RPMI7951 (cell line): ENCODE results near the gene FBN1. TPM values are rescaled to one million over a fixed set of nuclear protein-coding genes. Genes with fewer than 3 reads are reported as not detected.

Experiments
- DNase-seq: peaks from one replicate; pipeline ENCODE4 v3.0.0-alpha.2; 2012; ENCODE audit warnings: low read depth
- total RNA-seq: library from RNA; depleted of rRNA; stranded (reverse); fragments of >200 nt; shearing (Covaris generic); gene quantifications from 2 replicates; pipeline ENCODE4 v1.2.3, GENCODE V29; 2014

FBN1 gene
- total RNA-seq, 1 experiment from 2014 or later, result 194 TPM

DNA sequence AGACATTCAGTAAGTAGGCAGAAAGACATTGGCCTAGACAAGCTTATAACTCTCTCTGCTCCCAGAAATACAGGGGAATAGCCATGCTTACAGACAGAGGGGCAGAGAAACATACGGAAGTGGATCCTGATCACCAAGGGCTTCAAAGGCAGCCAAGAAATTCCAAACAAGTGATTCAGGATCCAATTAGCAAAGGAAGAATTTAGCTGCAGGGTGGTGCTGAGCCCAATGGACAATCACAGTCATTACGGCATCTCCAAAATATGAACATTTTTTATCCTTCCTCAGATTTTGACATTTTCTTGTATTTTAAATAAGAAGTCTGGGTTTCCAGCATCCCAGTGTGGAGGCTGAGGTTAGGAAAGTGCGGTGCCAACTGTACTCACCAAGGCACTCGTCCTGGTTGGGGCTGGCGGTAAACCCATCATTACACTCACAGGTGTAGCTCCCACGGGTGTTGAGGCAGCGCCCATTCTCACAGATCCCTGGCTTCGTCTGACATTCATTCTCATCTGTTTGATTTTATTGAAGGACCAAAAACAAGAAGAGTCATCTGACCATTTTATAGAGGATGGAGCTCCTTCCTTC is 217.5 kb downstream of the FBN1 start:
- DNase-seq, result peak; percentile 98

DNA sequence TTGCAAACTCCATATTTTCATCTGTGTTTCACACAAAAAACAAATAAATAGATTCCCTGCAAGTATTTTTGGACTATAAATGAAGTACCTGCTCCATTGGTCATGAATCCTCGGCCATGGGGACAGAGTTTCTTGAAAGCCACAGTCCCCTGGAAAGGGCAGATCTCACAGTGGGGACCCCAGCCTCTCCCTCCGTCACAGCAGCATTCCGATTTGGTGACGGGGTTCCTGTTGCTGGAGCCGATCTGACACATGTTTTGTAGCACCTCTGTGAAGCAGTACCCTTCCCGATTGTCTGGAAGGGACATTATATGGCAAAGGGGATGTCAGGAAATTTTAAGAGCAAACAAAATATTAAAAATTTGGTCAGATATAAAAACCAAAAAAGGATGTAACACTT is 218.0 kb downstream of the FBN1 start:
- DNase-seq, result no peak

DNA sequence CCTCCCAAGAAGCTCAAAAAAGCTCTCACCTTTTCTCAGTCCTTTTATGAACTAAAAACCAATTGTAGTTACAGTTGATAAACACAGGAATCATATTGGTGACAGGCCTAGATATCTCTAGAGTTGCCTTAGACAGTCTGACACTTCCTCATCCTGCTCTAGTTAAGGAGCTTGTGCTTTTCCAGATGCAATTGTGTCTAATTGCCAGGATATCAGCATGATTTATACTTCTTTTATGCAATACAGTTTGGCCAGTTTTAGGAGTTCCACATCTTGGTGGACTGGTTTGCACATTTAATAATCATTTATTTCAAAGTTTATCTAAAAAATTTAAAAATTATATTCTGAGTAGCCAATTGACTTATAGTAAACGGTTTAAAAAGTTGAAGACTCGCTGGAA is 218.6 kb downstream of the FBN1 start:
- DNase-seq, result no peak

DNA sequence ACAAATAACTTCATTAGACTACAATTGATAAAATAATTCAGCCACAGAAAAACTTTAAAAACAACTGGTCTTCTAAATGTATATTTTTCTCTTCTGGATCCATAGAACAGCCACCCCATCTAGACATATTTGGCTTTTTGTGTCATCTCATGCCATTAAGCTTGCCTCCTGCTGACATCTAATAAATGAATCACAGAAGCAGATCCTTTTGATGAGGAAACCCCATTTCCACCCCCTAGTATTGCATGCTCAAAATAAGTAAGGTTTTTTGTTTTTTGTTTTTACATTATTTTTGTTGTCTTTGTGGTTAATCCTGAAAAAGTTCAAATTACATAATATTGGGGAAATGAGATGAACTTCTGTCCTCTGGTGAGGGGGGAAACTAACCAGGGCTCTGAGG is 219.5 kb downstream of the FBN1 start:
- no peak for DNase-seq

DNA sequence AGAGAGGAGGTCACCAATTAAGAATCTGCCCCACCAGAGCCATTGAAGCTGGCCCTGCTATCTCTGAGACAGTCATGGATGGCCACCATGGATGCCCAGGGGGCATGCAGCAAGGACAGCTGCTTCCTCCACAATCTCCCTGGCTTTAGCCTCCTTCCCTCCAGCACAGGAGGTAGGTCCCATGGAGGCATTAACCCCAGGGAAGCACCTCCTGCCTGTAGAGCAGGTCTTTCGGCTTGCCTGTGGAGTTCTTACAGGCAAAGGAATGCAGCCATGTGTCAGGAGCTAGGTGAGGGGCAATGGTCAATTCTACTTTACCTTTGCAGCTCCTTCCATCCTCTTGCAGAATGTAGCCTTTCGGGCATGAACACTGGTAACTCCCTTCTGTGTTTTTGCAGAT is 220.5 kb downstream of the FBN1 start:
- DNase-seq, result peak; percentile 42

DNA sequence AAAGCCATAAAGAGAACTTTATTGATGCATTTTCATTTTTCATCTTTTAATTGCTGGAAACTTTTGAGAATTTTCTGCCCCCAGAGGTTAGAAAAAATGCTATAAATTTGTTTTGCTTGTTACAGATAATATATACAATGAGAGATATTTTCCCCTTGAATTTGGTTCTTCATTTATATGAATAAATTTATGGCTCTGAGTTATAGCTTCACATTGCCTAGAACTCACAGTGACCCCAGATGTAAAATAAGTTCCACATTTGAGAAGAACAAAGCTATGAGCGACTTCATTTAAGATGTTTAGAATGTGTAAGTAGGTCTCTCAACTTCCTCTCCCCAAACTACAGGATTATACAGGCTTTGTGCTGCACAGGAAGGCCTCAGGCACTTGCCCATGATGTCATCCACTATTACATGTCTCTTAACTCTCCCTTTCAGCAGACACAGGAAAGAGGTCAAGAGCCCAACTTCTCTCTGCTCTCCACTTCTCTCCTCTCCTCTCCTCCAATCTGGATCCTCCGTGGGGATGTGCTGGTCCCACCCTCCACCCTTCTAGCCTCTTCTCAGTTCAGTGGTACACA is 221.5 kb downstream of the FBN1 start:
- DNase-seq, result peak; percentile 88

DNA sequence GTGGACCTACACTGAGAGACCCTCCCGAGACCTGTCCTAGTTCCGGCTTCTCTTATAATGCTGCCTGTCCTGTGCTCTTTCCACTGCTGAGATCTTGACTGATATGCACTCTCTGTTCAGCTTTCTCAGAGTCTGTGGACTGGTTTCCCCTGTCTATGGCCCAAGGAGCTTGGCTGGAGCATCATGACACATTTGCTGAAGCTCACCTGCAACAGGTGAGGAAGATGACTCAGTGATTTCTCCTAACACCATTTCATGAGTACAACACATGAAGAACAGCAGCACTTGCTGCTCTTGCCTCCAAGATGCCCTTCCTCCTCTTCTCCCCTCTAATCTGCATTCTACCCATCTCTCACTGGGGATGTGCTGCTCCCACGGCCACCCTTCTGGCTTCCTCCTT is 222.2 kb downstream of the FBN1 start:
- no peak for DNase-seq

DNA sequence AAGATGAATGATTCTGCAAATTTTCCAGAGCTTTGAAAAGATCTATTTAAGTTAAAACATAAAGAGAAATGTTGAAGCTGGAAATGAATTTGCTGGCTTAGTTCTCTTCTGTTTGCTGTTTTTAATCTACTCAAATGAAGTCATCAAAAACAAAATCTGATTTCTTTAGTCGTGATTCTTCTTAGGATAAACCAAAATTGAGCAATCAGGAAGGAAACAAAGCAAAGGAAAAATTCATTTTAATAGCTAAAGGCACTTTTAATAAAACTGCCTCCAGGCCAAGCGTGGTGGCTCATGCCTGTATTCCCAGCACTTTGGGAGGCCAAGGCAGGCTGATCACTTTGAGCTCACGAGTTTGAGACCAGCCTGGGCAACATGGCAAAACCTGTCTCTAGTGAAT is 223.1 kb downstream of the FBN1 start:
- DNase-seq, result no peak

DNA sequence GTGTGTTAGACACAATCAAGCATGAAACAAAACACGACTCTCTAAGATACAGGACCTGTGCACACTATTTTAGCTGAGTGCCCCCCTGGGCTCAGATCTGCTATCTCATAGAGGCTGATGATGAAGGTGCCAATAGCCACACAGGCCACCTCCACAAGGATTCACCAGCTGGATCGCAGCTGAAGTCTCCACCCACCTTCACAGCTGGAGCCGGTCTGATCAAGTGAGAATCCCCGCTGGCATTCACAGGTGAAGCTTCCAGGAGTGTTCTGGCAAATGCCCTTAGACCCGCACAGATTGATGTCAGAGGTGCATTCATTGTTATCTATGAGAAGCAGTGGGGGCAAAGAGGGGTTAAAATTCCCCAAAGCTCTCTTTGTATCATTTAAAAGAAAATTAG is 224.1 kb downstream of the FBN1 start:
- no peak for DNase-seq

DNA sequence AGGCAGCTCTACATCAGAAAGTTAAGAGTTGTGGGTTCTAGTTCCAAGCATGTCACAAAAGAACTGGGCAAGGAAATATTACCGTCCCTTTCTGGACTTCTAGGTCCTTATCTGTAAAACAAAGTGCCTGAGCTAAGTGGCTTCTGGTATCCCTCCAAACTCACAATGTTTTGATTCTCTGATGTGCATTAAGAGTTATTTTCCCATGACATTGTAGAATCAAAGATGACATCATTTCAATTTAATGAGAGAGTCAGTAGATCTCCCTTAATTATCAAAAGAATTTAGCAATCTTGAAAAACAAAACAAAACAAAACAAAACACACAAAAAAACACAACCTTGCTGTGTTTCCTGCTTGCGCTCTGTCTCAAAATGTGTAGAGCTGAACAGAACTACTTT is 225.6 kb downstream of the FBN1 start:
- no peak for DNase-seq

DNA sequence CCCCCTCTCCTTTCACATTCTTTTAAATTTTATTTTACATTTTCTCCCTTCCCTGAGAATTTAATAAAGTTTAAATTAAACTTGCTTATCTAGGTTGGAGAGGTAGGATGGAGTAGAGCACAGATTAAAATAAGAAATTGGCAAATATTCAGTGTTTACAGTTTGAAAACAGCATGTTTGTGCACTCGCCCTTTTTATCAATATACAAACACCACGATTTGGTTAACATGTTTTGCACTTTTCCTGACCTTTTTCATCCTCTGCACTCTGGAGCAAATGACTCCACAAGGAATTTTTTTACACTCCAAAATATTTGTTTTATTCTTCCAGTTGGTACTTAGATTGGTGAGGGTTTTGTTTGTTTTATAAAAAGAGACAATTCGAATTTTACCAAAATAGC is 227.2 kb downstream of the FBN1 start:
- no peak for DNase-seq

DNA sequence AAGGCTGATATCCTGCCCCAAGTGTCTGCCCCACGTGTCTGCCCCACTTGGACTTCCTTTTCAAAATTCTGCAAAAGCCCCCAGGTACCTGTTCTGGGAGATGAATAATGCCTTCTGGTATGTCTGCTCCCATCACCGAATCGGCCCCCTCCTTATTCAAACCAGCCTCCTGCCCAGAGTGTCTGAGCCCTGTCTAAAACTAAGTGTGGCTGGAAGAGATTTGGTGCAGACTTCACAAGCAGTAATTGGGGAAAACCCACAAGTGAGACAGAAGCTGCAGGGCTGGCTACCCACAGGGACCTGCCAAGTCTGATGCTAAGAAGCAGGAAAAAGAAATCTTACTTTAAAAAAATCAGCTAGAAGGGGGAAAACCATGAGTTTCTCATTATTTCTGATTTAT is 229.2 kb downstream of the FBN1 start:
- DNase-seq, result peak; percentile 57

DNA sequence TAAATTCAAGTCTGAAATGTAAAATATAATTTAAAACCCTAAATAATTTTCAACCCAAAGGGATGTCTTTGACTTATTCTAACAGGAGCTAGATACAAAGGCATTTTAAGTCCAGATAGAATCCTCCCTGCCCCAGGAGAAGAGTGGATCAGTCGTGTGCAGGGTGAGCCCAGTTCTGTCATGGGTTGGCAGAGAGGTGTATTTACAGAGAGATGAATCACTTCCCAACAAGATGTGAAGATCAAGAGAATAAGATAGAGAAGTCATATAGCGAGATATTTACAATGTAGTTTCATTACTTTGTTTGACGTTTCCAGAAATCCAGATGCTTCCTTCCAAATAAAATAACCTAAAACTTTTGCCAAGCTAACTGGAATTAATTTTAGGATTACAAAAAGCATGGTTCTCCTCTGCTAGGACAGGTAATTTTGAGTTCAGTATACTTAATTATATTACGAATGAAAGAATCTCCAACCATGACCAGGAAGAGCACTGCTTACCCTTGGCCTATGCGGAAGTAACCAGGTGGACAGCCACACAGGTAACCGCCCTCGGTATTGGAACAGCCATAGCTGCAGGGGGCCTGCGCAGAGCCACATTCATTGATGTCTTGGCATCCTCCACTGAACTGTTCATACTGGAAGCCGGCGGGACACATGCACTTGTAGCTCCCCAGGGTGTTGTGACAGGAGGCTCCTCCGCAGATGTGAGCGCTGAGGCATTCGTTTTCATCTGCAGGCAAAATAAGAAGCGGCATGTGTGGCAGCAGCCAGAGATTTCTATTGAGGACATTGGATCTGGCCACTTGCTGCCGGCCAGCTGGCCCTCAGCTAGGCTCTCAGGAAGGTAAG is 230.2 kb downstream of the FBN1 start:
- DNase-seq, result peak; percentile 77

DNA sequence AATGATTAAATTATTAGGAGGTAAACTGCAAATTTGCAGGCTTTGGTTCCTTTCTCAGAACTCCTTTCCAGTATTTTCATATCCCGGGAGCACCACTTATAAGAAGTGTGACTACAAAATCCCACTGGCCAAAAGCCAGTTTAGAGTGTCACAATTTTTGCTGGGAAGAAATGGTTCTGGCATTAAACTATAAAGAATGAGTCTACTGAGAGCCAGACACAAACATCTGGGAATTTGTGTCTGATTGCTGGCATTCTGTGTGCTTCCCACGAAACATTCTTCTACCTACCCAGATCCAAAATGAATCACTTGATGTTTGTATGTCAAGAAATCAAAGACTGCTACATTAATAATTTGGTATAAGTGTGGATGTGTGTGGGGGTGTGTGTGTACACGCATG is 231.5 kb downstream of the FBN1 start:
- DNase-seq, result peak; percentile 82

DNA sequence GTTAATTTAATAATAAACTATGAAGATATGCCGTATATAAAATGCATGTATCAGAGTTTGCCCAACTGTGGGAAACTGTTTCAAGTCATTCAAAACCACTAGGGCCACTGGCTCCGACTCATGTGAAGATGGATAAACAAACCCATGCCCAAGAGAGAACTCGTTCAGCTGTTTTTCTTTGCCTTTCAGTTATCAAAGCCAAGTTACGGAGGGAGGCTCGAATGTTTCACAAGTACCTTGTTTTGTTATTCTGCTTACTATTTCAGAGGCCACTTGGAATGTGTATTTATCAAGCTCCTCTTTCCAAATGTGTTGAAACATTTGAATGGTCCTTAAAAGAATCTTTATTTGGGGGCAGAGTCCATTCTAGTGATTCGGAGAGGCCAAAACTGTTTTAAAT is 232.2 kb downstream of the FBN1 start:
- DNase-seq, result no peak

DNA sequence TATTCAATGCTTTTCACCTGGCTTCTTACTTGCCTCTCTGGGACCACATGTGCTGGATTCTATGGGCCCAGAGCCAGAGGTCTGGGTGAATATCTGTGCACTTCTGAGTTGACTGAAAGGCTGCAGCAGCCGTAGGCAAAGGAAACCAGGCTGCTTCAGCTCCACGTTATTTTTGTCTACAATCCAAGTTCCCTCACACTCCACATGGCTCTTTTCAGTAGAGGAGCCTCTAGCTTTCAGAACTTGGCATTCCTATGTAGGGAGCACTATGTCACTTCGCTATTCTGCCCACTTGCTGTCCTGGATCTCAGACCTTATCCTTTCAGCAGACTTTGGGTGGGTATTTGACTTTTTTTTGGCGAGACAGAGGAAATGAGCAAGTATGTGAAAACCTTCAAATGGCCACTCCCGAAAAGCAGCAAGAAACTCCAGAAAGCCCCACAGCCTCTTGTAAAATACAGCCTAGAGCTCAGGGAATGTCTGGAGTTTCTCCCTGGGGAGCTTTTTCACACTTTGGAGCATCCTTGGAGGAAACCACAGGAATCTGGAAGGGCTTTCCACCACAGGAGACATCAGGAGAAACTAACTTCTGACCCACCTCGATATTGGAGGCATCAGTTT is 233.4 kb downstream of the FBN1 start:
- peak; percentile 87 for DNase-seq

DNA sequence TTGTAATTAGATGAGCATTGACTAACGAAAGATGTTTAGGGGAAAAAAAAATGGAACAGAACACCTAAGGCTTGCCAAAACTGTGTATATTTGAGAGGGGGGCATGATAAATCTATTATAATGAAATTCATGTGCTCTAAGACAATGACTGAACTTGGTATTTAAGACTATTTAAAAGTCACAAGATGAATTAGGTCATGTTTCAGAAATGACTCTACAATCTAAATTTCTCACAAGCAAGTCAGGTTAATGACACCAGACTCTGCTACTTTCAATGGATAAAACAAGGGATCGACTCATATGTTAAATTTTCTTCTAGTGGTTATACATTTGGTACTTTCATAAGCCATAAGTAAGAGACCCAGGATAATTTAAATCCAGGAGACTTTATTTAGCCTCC is 235.9 kb downstream of the FBN1 start:
- no peak for DNase-seq

DNA sequence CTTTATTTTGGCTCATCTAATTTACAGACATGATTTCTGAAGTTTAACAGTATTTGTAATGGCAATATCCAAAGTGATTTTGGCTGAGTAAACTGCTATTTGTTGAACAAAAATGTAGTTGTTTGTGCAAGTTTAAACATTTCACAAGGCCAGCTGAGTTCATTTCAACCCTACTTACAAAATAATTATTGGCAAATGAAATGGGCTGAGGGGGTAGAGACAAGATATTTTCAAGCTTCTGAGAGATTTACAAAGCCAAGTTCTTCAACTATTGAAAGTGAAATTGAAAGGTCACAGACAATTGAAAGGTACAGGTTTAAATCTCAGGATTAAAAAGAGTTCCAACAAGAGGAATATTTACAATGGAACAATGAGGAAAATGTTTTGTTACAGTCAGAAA is 237.2 kb downstream of the FBN1 start:
- no peak for DNase-seq

DNA sequence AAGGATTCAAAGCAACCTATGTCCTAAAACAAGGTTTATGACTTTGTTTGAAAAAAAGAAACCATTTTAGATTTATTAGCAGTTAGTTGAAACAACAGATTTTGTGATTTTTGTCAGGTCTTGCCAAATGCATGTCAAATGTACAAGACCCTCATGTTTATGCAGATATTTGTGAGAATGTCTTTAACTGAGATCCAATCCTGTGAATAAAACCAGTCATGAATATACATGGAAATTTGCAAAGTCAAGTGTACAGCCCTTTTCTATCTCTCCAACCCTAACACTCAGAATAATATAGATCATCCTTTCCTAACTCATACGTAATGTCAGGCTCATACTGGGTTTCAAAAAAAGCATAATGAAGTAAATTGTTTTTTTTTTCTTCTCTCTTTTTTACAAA is 237.9 kb downstream of the FBN1 start:
- DNase-seq, result no peak

DNA sequence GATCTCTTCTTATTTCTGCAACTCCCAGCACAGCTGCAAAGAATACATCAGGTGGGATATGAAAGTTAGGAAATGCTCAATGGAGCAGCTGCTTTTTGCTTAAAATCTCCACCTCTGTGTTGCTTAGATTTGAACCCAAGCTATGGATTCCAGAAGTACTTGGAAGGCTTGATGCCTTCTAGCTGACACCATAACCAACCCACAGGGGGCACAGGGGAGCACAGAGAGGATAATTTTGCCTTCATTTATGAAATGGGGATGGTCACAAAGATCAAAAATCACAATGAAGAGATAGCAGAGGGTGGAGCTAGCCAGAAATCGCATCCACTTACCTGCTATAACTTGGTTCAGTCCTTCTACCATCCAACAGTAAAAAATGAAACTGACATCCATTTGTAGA is 238.6 kb downstream of the FBN1 start:
- DNase-seq, result peak; percentile 14

DNA sequence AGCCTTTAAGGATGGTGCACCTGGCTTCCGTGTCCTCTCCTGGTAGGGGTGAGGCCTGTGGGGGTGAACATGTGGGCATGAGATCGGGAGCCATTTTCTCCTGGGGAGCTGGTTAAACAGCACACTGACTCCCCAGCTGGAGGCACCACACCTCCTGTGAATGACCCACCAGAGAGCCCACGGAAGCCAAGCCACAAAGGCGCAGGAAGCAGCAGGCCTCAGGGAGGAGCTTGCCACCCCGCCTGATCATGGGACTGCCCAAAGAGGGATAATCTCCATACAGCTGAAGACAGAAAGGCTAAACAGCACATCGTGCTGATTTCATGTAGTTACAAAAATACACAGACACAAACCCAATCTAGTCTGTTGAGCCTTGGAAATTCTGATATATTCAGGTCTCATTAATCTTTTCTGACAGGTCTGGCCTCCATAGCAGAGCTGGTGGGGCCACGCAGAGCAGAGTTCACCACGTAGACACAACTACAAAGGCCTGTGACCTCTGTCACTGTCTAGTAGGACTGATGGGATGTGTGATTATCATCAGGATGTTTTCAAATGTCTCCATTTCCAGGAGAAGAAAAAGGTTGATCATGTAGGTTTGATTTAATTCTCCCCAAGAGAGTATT is 239.1 kb downstream of the FBN1 start:
- DNase-seq, result no peak

DNA sequence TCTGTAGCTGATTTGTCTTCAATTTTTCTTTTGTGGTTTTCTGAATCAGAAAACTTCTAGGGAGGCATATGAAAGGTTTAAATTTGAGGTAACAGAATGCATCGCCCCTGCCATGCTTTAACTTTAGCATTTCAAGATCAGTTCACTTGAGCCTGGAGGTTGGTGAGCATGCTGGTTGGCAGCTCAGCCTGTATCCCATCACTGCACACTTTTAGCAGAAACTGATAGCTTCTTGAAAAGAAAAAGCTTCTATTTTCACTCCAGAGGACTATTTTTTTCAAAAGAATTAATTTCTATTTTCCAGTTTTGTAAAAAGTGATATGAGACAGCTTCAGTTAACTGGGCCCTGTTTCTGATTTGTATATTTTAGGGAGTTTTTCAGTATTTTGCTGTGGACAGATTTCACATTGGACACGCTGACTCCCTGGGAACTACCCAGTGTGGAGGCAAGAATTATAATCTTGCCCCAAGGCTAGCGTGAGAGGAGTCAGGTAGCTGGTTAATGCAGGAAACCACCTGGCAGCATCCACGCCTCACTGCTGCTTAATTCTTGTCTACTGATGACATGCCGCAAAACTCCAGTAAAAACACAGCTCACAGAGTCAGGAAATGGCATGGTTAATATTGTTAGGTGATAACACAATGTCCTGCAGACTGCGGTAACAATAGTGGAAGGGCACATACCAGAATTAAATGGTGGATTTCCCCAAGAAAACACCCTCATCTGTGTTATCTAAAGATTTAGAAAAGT is 242.9 kb downstream of the FBN1 start:
- no peak for DNase-seq
